GM13976 (cell line): ENCODE measurements around the gene SLC8A3.

Experiments used
- DNase-seq: peaks from one replicate; pipeline ENCODE4 v3.0.0; 2012; ENCODE audit warnings: low spot score
- CTCF ChIP-seq: IDR thresholded peaks from 2 replicates; pipeline ENCODE4 v1.5.1; 2012; ENCODE audit warnings: borderline replicate concordance, mild to moderate bottlenecking; ENCODE audit not compliant: insufficient read depth; ENCODE audit errors: extremely low read depth, missing control alignments, control extremely low read depth
- in situ Hi-C: fragments of 300-500 bp; cut with MboI; formaldehyde crosslinking; loops from one replicate; pipeline ENCODE4 v1.12.0; 2022; ENCODE audit warnings: low sequenced_read_pairs, mixed read lengths, inconsistent platforms; ENCODE audit not compliant: unreplicated experiment

The SLC8A3 gene

GRCh38 chr14:70073924-70074566, 114.7 kb downstream of the SLC8A3 start:
- TF ChIP-seq CTCF, result peak; percentile 79
- in situ Hi-C loops, result no loop called here
- peak; percentile 71 for DNase-seq

GRCh38 chr14:70069186-70069585, 119.6 kb downstream of the SLC8A3 start:
- TF ChIP-seq CTCF, result no peak
- in situ Hi-C loops, result no loop called here
- DNase-seq, result no peak

GRCh38 chr14:70067810-70068209, 120.9 kb downstream of the SLC8A3 start:
- in situ Hi-C loops, result no loop called here

GRCh38 chr14:70064136-70064865, 124.5 kb downstream of the SLC8A3 start:
- no peak for TF ChIP-seq CTCF
- in situ Hi-C loops, result no loop called here
- no peak for DNase-seq

More at GRCh38 chr14:70067810-70068209, 120.9 kb downstream of the SLC8A3 start:
- DNase-seq, result no peak
- TF ChIP-seq CTCF, result no peak

- TF ChIP-seq CTCF, result no peak
- in situ Hi-C loops, result no loop called here
- DNase-seq, result no peak
These were observed 127.6 kb downstream of the SLC8A3 start for GRCh38 chr14:70061108-70061507.

GRCh38 chr14:70059545-70059944, 129.2 kb downstream of the SLC8A3 start:
- in situ Hi-C loops, result no loop called here
- TF ChIP-seq CTCF, result no peak
- DNase-seq, result no peak
